GM12873 (cell line): Measurements from ENCODE around the gene ZNF816.

Source experiments
- CTCF ChIP-seq: IDR thresholded peaks from 2 replicates; pipeline ENCODE4 v1.5.1; 2012; ENCODE audit warnings: low read depth, mild to moderate bottlenecking, moderate library complexity, low read length, control low read depth; ENCODE audit not compliant: insufficient read depth; ENCODE audit errors: missing control alignments

Gene ZNF816

GRCh38 chr19:52936151-52936953 lies 26.3 kb downstream of the ZNF816 start:
- TF ChIP-seq CTCF, result no peak

GRCh38 chr19:52935434-52935833 lies 27.2 kb downstream of the ZNF816 start:
- no peak for TF ChIP-seq CTCF

- TF ChIP-seq CTCF, result no peak
These were observed 38.7 kb downstream of the ZNF816 start for GRCh38 chr19:52923778-52924593.

- no peak for TF ChIP-seq CTCF
These were observed 39.6 kb downstream of the ZNF816 start, which contains the start of gene ZNF888 for GRCh38 chr19:52922841-52923777. Gene ZNF888 (minus strand): TSS chr19:52923428. CDS start chr19:52917873, 5,555 bp downstream.

DNA sequence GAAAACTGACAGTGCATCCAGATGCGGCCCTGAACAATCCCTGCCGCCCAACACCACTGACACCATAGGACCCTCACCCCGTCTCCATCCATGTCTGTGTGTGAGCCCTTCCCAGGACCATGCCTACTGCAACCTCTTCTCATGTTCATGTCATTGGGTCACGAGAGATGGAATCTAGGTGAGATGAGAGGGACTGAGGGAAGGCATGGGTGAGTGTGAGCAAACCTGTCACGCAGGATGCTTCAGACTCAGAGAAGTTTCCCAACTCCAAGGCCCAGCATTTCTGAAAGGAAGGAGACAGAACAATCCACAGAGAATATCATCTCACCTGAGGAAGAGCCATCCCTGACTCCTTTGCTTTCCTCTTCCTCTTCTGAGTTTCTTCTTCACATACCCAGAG lies 45.1 kb downstream of the ZNF816 start:
- TF ChIP-seq CTCF, result no peak

- no peak for TF ChIP-seq CTCF
These were observed 52.0 kb downstream of the ZNF816 start for GRCh38 chr19:52910648-52911047.

GRCh38 chr19:52901842-52902241 lies 60.8 kb downstream of the ZNF816 start:
- TF ChIP-seq CTCF, result no peak
